Astrocyte (in vitro differentiated cells and primary cell): Measurements from ENCODE around the gene PACRG.

Experiments used
- CTCF ChIP-seq: IDR thresholded peaks from 2 replicates; pipeline ENCODE4 v1.5.1; 2011; ENCODE audit warnings: low read depth, mild to moderate bottlenecking, inconsistent platforms, low read length, moderate library complexity; ENCODE audit not compliant: insufficient read depth
- EZH2 ChIP-seq: IDR thresholded peaks from 2 replicates; pipeline ENCODE4 v1.6.1; 2012; ENCODE audit warnings: mild to moderate bottlenecking, low read length, inconsistent platforms; ENCODE audit not compliant: insufficient read depth

GRCh38 chr6:163333701-163334663 is 606.2 kb downstream of the PACRG start:
- no peak for TF ChIP-seq CTCF
- TF ChIP-seq EZH2: no peak
